Hepatocyte (in vitro differentiated cells): Measurements from ENCODE around the gene LMX1B. TPM values are rescaled to one million over a fixed set of nuclear protein-coding genes. Genes with fewer than 3 reads are reported as not detected.

Experiments used
- DNase-seq: peaks from one replicate; pipeline ENCODE4 v3.0.0-alpha.2; 2016; ENCODE audit warnings: low spot score
- H2AFZ ChIP-seq: fragments of 200-600 bp; sonication (generic); 2 replicates; pipeline ENCODE4 v1.6.0; 2016; ENCODE audit warnings: antibody characterized with exemption, mild to moderate bottlenecking
- H3K27ac ChIP-seq: fragments of 200-600 bp; sonication (generic); 2 replicates; pipeline ENCODE4 v1.5.1; 2016; ENCODE audit warnings: mild to moderate bottlenecking
- H3K27me3 ChIP-seq: fragments of 200-600 bp; sonication (generic); 2 replicates; pipeline ENCODE4 v1.6.1; 2016
- H3K36me3 ChIP-seq: fragments of 200-600 bp; sonication (generic); replicated peaks from 2 replicates; pipeline ENCODE4 v1.5.1; 2016; ENCODE audit warnings: low read depth; ENCODE audit not compliant: insufficient read depth
- H3K4me1 ChIP-seq: fragments of 200-600 bp; sonication (generic); 2 replicates; pipeline ENCODE4 v1.5.1; 2016; ENCODE audit warnings: mild to moderate bottlenecking, moderate library complexity; ENCODE audit not compliant: insufficient read depth
- H3K4me2 ChIP-seq: fragments of 200-600 bp; sonication (generic); 2 replicates; pipeline ENCODE4 v1.6.0; 2016
- H3K4me3 ChIP-seq: fragments of 200-600 bp; sonication (generic); 2 replicates; pipeline ENCODE4 v1.5.1; 2016; ENCODE audit warnings: mild to moderate bottlenecking
- H3K79me2 ChIP-seq: fragments of 200-600 bp; sonication (generic); 2 replicates; pipeline ENCODE4 v1.6.0; 2017; ENCODE audit warnings: mild to moderate bottlenecking
- H3K9me2 ChIP-seq: fragments of 200-600 bp; sonication (generic); replicated peaks from 2 replicates; pipeline ENCODE4 v1.6.0; 2017; ENCODE audit warnings: mild to moderate bottlenecking; ENCODE audit not compliant: insufficient read depth
- H3K9me3 ChIP-seq: fragments of 200-600 bp; sonication (generic); 2 replicates; pipeline ENCODE4 v1.5.1; 2016; ENCODE audit warnings: low read depth, mild to moderate bottlenecking
- H4K20me1 ChIP-seq: fragments of 200-600 bp; sonication (generic); 2 replicates; pipeline ENCODE4 v1.6.0; 2016; ENCODE audit warnings: mild to moderate bottlenecking; ENCODE audit not compliant: insufficient read depth, poor library complexity, severe bottlenecking
- CTCF ChIP-seq: fragments of 200-600 bp; sonication (generic); IDR thresholded peaks from 2 replicates; pipeline ENCODE4 v1.5.1; 2016; ENCODE audit warnings: antibody characterized with exemption, mild to moderate bottlenecking; ENCODE audit not compliant: poor library complexity
- EZH2 ChIP-seq: fragments of 200-600 bp; sonication (generic); IDR thresholded peaks from 2 replicates; pipeline ENCODE4 v1.6.1; 2016; ENCODE audit warnings: antibody characterized with exemption, mild to moderate bottlenecking, borderline replicate concordance
- EZH2phosphoT487 ChIP-seq: fragments of 200-600 bp; sonication (generic); IDR thresholded peaks from one replicate; pipeline ENCODE4 v1.6.1; 2018; ENCODE audit warnings: antibody characterized with exemption, mild to moderate bottlenecking, low read depth, moderate library complexity; ENCODE audit not compliant: unreplicated experiment, severe bottlenecking
- WGBS: methylation state at CpG from one replicate; pipeline ENCODE4 v1.1.6; 2016; ENCODE audit warnings: low lambda C conversion rate; ENCODE audit errors: missing lambda C conversion rate; 5-methylcytosine and 5-hydroxymethylcytosine counted together
- polyA plus RNA-seq: library from polyadenylated mRNA; unstranded; fragments of >200 nt; fragmentation: Nextera tagmentation; extraction: Ambion mirVana; gene quantifications from 2 replicates; pipeline ENCODE4 v1.2.1, GENCODE V29; 2016
- total RNA-seq: library from RNA; depleted of rRNA; stranded (reverse); fragments of >200 nt; gene quantifications from 2 replicates; pipeline ENCODE4 v1.2.3, GENCODE V29; 2014

The LMX1B gene
- total and polyA plus RNA-seq, 2 experiments from 2014 or later, result 0.16 TPM; not detected in 1

DNA sequence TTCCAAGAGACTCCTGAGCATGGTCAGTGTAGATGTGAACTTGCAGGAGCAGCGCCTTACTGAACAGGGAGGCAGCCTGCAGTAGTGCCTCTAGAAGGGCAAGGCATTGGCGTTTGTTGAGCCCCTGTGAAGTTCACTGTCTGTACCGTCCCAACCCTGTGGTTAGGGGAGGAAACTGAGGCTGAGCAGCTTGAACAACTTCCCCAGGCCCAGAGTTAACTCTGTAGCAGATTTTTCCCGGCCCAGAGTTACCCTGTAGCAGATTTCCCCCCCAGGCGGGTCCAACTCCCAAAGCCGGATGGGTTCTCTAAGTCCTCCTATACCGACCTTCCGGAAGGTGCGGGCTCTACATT is 9.6 kb downstream of the LMX1B start:
- Histone ChIP-seq H3K4me2 (no peak overlapping the region), H3K79me2 (no peaks in the 10 kb centered on the region), H3K4me3 (no peak overlapping the region), H3K27ac (no peak overlapping the region), H3K9me2 (no peaks in the 10 kb centered on the region), H2AFZ (no peak overlapping the region), H3K9me3 (no peaks in the 10 kb centered on the region), H3K27me3 (peaks cover 100% of the 10 kb centered on the region), H4K20me1 (no peaks in the 10 kb centered on the region), H3K36me3 (no peaks in the 10 kb centered on the region), H3K4me1 (peaks cover 12% of the 10 kb centered on the region)
- WGBS, result 13% methylated on average over 9 of the region's 9 CpGs
- TF ChIP-seq EZH2 (no peak), CTCF (no peak), EZH2phosphoT487 (no peak)
- no peak for DNase-seq

- Histone ChIP-seq H3K9me3 (no peaks in the 10 kb centered on the region), H3K4me2 (no peak overlapping the region), H3K27me3 (peaks cover 100% of the 10 kb centered on the region), H3K27ac (no peak overlapping the region), H2AFZ (no peak overlapping the region), H3K79me2 (no peaks in the 10 kb centered on the region), H4K20me1 (no peaks in the 10 kb centered on the region), H3K4me3 (no peak overlapping the region), H3K9me2 (no peaks in the 10 kb centered on the region), H3K4me1 (peaks cover 12% of the 10 kb centered on the region), H3K36me3 (no peaks in the 10 kb centered on the region)
- 6% methylated on average over 44 of the region's 52 CpGs for WGBS
- no peak for DNase-seq
- TF ChIP-seq EZH2phosphoT487 (peak; percentile 31), EZH2 (peak; percentile 85), CTCF (no peak)
Measured at GRCh38 chr9:126623667-126624478, 10.1 kb downstream of the LMX1B start.

- TF ChIP-seq EZH2, result peak; percentile 24
- TF ChIP-seq CTCF, result no peak
- Histone ChIP-seq H3K4me2 (no peak overlapping the region), H3K27ac (no peak overlapping the region), H3K27me3 (peaks cover 100% of the 10 kb centered on the region), H3K36me3 (no peaks in the 10 kb centered on the region), H2AFZ (no peak overlapping the region), H3K9me3 (no peaks in the 10 kb centered on the region), H3K9me2 (no peaks in the 10 kb centered on the region), H4K20me1 (no peaks in the 10 kb centered on the region), H3K79me2 (no peaks in the 10 kb centered on the region), H3K4me3 (no peak overlapping the region), H3K4me1 (peaks cover 12% of the 10 kb centered on the region)
- no peak for DNase-seq
- 3% methylated on average over 18 of the region's 18 CpGs for WGBS
Measured at GRCh38 chr9:126624479-126624826, 10.7 kb downstream of the LMX1B start.
